NCI-H2227 (cell line): ENCODE results near the gene DPF3.

Experiments used
- DNase-seq: peaks from one replicate; lab custom pipeline; 2025; ENCODE audit not compliant: unreplicated experiment; lab: John Stamatoyannopoulos, UW

DPF3 gene

GRCh38 chr14:72904840-72905561, 11.1 kb upstream of the DPF3 start:
- DNase-seq, result peak; percentile 66

GRCh38 chr14:72904218-72904617, 10.3 kb upstream of the DPF3 start:
- no peak for DNase-seq

GRCh38 chr14:72903716-72904115, 9.8 kb upstream of the DPF3 start:
- DNase-seq, result no peak

- no peak for DNase-seq
Measured at GRCh38 chr14:72902801-72903530, 9.1 kb upstream of the DPF3 start.

GRCh38 chr14:72901361-72901760, 7.5 kb upstream of the DPF3 start:
- DNase-seq, result no peak

GRCh38 chr14:72898448-72898847, 4.5 kb upstream of the DPF3 start:
- DNase-seq, result no peak

GRCh38 chr14:72894623-72895378, 900 bp upstream of the DPF3 start:
- no peak for DNase-seq

- DNase-seq, result no peak
Measured at GRCh38 chr14:72894323-72894622, 372 bp upstream of the DPF3 start.

GRCh38 chr14:72892879-72893635, 844 bp downstream of the DPF3 start:
- DNase-seq, result no peak

GRCh38 chr14:72892103-72892878, 1.6 kb downstream of the DPF3 start:
- DNase-seq, result no peak

- DNase-seq, result no peak
Measured at GRCh38 chr14:72891666-72892102, 2.2 kb downstream of the DPF3 start.

GRCh38 chr14:72889366-72889765, 4.5 kb downstream of the DPF3 start:
- no peak for DNase-seq

- no peak for DNase-seq
Measured at GRCh38 chr14:72888636-72889201, 5.2 kb downstream of the DPF3 start.

GRCh38 chr14:72888192-72888591, 5.7 kb downstream of the DPF3 start:
- DNase-seq, result no peak

- no peak for DNase-seq
Measured at GRCh38 chr14:72887514-72887913, 6.4 kb downstream of the DPF3 start.

GRCh38 chr14:72884386-72884785, 9.5 kb downstream of the DPF3 start:
- DNase-seq, result no peak

- no peak for DNase-seq
Measured at GRCh38 chr14:72883961-72884360, 9.9 kb downstream of the DPF3 start.

- DNase-seq, result no peak
Measured at GRCh38 chr14:72883109-72883508, 10.8 kb downstream of the DPF3 start.

- DNase-seq, result no peak
Measured at GRCh38 chr14:72882463-72882862, 11.4 kb downstream of the DPF3 start.

- DNase-seq, result no peak
Measured at GRCh38 chr14:72882047-72882446, 11.9 kb downstream of the DPF3 start.
